Mammary epithelial cell (primary cell): ENCODE measurements around the gene LRP5.

ENCODE experiments used
- EZH2 ChIP-seq: IDR thresholded peaks from 2 replicates; pipeline ENCODE4 v1.6.1; 2012; ENCODE audit warnings: low read length, inconsistent platforms, borderline replicate concordance
- TF ChIP-seq, protein P1 (sequence below), 2 donors: IDR thresholded peaks in 1 of 2; conservative IDR thresholded peaks in 1 of 2; 2 replicates each; pipeline ENCODE4 v1.5.1; 2011 to 2012; ENCODE audit warnings: inconsistent platforms in 2 of 2, low read length in 2 of 2, mild to moderate bottlenecking in 2 of 2, control low read depth in 1 of 2, low read depth in 1 of 2; ENCODE audit not compliant: insufficient read depth in 1 of 2; ENCODE audit errors: extremely low read depth in 1 of 2

DNA sequence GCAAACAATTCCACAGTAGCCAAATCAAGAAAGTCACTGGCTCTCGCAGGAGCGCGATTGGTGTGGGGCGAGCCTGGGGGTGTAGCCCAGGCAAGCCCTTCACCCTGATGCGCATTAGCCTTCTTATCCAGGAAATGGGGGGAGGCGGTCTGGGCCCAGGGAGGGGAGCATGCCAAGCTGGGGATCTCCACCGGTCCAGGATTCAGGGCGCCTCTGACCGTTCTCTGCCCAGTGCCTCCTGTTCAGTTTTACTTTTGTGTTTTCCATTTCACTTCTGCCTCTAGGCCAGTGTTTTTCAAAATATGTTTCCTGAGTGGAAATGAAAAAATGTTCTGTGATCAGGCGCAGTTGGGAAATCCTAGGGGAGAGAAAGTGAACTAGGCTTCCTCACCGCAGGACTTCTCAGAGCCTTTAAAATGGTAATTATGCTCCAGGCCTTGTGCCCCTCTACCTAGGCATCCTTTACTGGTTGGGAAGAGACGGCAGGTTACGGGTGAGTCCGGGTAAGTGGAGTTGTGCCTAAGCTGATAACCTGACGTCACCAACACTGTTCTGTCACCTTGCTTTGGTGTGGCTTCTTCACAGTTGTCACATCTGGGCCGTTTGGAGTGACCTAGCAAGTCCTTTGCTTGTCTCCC, 18.4 kb downstream of the LRP5 start:
- TF ChIP-seq, protein P1, sequence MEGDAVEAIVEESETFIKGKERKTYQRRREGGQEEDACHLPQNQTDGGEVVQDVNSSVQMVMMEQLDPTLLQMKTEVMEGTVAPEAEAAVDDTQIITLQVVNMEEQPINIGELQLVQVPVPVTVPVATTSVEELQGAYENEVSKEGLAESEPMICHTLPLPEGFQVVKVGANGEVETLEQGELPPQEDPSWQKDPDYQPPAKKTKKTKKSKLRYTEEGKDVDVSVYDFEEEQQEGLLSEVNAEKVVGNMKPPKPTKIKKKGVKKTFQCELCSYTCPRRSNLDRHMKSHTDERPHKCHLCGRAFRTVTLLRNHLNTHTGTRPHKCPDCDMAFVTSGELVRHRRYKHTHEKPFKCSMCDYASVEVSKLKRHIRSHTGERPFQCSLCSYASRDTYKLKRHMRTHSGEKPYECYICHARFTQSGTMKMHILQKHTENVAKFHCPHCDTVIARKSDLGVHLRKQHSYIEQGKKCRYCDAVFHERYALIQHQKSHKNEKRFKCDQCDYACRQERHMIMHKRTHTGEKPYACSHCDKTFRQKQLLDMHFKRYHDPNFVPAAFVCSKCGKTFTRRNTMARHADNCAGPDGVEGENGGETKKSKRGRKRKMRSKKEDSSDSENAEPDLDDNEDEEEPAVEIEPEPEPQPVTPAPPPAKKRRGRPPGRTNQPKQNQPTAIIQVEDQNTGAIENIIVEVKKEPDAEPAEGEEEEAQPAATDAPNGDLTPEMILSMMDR (conservative IDR thresholded peaks at IDR 0.05 in 1 of 2, IDR thresholded peaks at IDR 0.05 in 1 of 2; ENCODE audit: extremely low read depth in 1 of 2, insufficient read depth in 1 of 2, low read depth in 1 of 2, low read length in 2 of 2): no peak
- no peak for TF ChIP-seq EZH2
